Measurements from ENCODE around the gene LIMD2.

The LIMD2 gene

DNA sequence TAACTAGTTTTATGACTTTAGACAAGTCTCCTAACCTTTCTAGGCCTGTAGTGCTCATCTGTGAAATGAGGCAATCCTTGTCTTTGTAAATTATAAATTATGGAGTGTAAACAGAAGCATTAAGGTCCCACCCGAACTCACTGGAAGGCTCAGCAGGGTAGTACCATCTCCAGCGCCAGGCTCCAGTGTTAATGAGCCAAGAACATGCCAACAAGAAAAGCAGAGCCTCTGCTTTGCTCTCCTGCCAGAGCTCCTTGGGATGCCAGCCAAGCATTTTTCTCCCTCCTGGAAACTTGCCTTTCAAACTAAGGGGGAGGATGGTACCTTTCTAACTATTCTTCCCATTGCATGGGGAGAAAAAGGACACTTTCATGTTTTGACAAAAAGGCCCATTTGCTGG lies 14.9 kb downstream of the LIMD2 start:
- DNase-seq (ENCODE audit: low read depth in 1 of 2, low spot score in 1 of 2): no peak

DNA sequence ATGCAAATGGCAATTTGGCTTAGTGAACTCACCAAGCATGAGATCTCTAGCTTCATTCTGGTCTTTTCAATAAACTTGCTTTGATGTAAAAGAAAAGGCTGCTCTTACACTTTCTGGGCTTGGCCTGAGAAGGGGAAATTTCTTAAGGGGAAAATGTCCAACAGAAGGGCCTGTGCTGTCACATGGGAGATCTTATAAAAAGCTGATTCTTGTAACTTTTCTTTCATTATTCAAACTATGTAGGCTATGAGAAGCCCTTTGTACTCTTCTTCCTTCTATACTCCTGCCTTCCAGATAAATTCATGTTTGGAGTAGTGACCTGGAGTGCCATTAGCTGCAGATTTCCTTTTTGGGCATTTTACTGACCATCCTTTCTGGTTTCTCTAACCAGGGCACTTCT lies 16.9 kb downstream of the LIMD2 start:
- DNase-seq (ENCODE audit: low read depth in 1 of 2, low spot score in 1 of 2): no peak

DNA sequence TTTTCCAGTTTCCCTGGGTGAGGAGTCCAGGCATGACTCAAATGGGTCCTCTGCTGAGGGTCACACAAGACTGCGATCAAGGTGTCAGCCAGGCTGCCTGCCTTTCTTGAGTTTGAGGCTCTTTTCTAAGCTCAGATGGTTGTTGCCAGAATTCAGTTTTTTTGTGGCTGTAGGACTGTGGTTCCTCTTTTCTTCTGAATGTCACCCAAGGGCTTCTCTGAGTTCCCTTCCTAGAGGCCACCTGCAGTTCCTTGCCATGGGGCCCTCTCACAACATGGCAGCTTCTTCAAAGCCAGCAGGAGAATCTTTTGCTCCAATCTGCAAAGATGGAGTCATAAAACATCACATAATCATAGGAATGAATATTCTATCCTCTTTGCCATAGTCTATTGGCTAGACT lies 17.5 kb downstream of the LIMD2 start:
- no peak for DNase-seq (ENCODE audit: low read depth in 1 of 2, low spot score in 1 of 2)

DNA sequence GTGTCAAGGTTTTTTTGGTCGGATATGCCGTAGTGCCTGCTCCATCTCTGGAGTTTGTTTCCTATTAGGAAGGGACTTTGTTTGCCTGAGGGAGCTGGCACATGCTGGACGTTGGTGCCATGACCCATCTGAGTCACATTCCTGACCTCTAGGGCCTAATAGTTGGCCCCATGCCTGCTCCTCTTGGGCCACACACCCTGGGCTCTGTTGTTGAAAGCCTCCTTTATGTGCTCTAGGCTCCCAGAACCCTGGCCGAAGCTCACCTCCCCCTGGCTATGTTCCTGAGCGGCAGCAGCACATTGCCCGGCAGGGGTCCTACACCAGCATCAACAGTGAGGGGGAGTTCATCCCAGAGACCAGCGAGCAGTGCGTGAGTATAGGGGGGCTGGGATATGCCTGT lies 18.4 kb downstream of the LIMD2 start:
- DNase-seq (ENCODE audit: low read depth in 1 of 2, low spot score in 1 of 2): no peak

DNA sequence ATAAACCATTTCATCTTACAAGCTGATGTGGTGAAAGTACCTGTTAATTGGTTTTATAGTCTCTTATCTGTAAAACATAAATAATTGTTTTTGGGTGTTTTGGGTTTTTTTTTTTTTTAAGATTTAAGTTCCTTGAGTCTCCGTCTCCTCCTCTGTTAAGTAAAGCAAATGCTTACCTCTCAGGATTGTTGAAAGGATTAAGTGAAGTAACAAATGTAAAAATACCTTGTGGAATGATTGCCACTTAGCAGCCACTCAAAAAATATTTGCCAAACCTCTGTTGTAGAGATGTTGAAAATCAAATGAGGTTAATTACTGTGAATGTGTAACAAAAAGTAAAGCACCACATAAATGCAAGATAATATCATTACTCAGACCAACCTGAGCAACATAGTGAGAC lies 19.2 kb downstream of the LIMD2 start:
- DNase-seq (ENCODE audit: low read depth in 1 of 2, low spot score in 1 of 2): no peak

DNA sequence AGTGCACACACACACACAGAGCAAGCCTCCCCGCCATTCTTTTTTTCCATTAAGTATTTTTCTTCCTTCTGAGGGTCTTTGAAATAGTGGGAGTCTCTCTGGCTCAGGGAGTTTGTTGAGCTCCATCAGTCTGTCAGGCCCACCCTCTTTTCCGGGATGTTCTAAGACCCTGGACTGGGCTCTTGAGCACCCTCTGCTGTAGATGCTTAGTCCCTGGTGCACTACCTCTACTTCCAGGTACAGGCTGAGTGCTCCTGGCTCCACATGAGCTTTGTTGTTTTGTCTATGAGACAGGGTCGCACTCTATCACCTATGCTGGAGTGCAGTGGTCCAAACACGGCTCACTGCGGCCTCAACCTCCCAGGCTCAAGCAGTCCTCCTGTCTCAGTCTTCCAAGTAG lies 20.7 kb downstream of the LIMD2 start:
- DNase-seq (ENCODE audit: low read depth in 1 of 2, low spot score in 1 of 2): no peak

DNA sequence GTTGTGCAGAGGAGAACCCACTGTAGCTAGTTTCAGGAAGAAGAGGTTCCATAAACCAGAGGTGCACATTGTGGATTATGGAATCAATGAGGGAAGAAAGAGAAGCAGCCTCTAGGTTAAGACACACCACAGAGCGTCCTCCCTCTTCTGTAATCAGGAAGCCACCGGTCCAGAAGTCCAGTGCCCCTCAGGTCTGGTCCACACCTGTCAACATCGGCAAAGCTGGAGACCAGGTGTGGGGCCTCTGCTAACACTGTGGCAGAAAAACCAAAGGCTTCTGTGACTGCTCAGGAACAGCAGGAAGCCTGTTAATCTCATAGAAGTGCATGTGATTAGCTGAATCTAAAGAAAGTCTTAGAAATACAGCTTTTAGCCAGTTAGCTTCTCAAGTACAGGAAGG lies 23.3 kb downstream of the LIMD2 start:
- no peak for DNase-seq (ENCODE audit: low read depth in 1 of 2, low spot score in 1 of 2)

DNA sequence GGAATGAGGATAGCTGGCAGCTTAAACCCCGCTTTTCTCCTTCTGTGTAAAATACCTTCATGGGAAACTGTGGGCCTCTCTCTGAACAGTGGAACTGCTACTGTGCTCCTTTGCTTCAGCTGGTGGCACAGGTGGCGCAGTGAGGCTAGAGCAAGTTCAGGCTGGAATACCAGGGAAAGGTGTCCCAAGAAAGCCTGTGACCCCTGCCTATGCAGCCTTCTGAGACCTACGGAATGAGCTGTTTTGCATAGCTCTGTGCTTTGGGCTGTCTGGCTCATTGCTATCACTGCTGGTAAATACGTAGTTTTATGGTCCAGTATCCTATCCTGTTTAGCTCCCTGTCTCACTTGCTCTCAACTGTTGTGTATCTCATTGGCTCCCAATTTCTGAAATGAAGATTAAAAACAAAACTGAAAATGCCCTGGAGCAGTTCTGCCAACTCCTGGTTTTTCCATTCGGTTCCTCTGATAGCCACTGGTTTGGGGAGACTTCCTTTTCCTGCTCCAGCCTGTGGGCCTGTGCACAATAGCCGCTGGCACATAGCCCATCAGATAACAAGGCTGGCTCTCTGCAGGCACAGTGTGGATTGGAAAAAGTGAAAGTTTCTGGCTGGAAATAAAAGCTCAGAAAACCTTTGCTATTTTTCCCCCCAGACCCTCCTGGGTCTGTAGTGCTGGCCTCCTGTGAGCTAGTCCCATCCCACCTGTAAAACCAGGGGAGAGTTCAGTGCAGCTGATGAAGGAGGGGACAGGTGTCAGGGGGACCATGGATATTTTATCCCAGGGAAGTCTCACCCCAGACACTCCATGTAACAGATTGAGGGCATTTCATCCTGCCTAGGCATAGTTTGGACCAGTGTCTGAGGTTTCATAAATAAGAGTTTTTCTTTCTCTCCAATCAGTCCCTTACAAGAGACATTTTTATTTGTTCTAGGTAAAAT lies 24.0 kb downstream of the LIMD2 start:
- no peak for DNase-seq (ENCODE audit: low read depth in 1 of 2, low spot score in 1 of 2)

DNA sequence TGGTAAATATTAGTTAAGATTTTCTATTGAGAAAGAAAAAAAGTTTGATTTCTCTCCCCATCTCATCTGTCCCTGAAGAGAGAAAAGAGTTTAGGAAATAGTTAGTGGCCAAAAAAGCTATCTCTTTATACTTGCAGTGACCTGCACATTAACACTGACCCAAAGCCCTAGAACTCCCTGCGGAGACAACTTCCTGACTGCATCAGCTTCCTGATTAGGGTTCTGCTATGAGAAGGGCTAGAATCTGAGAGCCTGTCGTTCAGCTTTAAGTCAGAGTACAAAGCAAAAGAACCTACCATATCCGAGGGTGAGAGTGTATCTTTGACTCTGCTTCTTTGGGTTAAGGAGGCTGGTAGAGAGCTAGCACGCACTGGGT lies 24.7 kb downstream of the LIMD2 start:
- DNase-seq (ENCODE audit: low read depth in 1 of 2, low spot score in 1 of 2): no peak

DNA sequence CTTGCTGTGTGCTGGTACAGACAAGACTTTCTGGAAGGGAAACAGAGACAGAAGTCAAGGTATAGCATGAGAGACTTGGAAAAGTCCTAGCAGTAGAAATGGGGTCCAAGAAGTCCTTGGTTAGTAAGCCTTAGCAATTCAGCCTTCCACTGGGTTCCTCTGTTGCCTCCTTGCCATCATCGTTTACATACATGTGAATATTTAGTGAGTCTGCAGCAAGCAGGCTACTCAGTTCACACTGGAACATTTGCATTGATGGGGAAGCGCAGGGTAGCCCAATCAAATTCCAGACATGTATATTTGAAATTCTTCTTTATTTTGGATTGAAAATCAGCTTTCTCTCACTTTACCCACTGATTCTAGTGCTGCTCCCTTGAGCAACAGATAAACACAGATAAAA lies 27.1 kb downstream of the LIMD2 start:
- no peak for DNase-seq (ENCODE audit: low read depth in 1 of 2, low spot score in 1 of 2)

DNA sequence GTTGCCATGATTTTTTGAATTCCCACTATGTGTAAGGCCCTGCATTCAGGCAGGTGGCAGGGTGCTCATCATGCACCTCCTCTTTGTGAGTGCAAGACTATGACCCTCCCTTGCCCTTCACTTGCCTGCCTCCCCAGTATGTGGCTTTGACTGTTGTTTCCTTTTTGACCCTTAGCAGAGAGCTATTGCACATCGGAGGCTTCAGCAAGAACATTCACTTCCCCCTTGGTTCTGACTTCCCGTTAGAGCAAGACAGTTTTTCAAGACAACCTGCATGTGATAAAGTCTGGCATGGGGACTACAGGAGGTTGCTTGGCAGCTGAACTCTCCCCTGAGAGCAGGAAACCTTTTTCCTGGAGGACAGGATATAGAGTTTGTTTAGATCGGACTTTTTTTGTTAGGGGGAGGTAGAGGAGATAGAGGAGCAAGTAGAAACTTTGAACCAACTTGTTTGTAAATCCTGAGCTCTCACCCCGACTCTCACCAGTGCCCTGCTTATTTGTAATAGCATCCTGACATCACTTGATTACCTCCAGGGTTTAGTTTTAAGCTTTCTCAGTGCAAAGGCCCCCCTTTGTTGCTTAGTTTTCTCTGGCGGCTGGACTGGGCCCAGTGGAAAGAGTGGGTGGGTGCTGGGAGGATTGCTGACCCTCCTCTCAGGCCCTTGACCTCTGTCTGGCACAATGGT lies 34.3 kb downstream of the LIMD2 start:
- DNase-seq (ENCODE audit: low read depth in 1 of 2, low spot score in 1 of 2): no peak

DNA sequence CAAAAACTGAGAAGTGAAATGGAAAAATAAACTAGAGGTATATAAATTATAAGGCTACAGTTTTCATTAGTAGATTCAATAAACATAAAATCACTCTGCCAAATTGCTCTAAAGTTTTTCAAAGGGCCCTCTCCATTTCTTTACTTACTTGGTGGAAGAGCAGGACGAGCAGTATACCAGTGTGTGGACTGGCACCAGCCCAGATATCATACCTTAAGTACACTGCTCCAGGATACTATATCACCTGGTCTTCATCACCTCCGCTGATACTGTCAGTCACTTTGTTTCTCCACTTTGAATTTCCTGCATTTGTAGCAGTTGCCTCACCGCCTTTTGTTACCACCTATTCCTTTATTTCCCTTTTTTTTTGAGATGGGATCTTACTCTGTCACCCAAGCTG lies 40.1 kb downstream of the LIMD2 start:
- no peak for DNase-seq (ENCODE audit: low read depth in 1 of 2, low spot score in 1 of 2)

DNA sequence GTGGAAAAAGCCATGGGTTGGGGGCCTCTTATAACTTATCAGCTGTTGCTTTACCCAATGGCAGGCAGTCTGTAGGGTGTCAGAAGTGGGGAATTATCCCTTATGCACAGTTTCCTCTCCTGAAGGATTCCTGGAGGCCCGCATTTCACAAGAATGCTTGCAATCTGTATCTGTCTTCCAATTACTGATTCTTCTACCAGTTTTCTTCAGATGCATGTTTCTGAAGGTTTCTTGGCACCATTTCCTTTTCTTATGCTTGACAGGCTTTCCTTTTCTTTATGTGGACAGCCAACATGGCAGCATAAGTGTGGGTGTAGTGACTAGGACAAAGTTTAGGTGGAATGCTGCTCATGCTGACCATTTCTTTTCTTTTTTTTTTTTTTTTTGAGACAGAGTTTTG lies 41.6 kb downstream of the LIMD2 start:
- DNase-seq (ENCODE audit: low read depth in 1 of 2, low spot score in 1 of 2): no peak

DNA sequence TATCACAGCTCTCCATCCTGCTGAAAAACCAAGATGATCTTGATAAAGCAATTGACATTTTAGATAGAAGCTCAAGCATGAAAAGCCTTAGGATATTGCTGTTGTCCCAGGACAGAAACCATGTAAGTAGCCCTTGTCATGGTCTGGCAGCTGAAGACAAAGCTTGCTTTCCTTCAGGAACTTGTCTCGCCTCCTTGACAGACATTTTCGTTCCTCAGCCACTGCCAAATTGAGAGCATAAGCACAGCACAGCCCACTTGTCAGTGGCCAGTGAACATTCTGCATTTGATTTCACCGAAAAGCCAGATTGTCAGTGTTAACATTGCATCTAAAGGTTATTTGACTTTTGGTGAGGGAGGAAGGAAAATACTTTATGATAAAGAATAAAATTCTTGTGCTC lies 42.1 kb downstream of the LIMD2 start:
- DNase-seq (ENCODE audit: low read depth in 1 of 2, low spot score in 1 of 2): no peak

DNA sequence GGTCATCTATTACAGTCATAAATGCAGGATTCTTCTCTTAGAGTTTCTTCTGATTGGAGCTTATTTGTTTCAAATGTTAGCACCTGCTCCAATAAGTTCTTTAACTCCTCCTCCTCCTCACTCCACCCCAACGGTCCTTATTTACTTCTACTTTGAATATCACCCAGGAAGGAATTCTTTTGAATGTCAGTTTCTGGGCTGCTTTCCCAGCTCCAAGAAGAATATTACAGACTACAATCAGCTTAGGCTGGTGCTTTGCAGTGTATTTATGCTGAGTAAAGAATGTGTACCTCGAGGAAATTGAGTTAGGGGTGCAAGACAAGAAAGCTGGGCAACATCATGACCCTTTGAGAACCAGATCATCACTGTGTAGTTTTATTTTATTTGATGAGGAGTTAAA lies 46.9 kb downstream of the LIMD2 start:
- no peak for DNase-seq (ENCODE audit: low read depth in 1 of 2, low spot score in 1 of 2)

DNA sequence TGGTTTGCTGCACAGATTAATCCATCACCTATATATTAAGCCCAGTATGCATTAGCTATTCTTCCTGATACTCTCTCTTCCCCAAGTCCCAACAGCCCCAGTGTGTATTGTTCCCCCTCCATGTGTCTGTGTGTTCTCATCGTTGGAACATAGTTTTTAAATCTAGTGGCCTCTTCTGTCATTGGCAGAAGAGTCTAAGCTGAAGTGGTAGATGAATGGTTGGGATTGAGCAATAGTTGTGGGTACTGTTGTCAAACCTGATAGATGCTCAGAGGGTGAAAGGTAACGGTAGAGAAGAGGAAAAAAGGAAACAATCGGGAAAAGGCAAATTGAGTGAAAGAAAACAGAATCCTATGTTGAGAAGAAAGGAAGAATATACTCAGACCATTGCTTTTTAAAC lies 47.8 kb downstream of the LIMD2 start:
- DNase-seq (ENCODE audit: low read depth in 1 of 2, low spot score in 1 of 2): no peak

DNA sequence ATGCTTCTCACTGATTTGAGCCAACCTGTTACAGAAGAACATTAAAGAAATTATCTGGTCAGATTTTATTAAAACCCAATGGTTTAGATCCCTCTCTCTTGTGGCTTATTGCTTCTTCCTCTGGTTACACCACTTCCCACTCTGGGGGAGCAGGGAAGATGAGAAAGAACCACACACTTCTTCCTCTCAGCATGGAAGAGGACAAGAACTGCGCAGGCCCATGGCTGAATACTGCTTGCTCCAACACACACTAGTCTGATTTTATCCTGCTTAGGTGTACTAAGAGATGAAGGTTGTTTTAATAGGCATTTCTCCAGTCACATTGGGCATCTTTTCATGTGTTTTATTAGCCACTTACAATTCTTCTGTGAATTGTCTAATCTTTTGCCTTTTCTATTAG lies 50.1 kb downstream of the LIMD2 start:
- no peak for DNase-seq (ENCODE audit: low read depth in 1 of 2, low spot score in 1 of 2)

DNA sequence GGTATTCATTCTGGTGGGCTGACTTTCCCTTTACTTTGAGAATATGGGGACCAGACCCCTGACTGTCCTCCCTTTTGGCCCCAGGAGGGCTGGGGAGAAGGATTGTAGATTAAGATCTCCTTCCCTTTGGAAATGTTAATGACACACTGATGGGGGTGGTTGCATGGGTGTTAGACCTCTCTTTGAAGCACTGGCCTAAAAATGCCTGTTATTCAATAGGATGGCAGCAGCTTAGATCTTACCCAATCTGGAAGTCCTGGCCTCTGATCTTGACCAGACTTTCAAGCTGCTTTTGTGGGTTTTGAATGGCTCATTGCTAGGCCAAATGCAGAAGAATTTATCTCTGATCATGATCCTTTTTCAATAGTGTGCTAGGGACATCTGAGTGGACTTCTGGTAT lies 52.0 kb downstream of the LIMD2 start:
- no peak for DNase-seq (ENCODE audit: low read depth in 1 of 2, low spot score in 1 of 2)

DNA sequence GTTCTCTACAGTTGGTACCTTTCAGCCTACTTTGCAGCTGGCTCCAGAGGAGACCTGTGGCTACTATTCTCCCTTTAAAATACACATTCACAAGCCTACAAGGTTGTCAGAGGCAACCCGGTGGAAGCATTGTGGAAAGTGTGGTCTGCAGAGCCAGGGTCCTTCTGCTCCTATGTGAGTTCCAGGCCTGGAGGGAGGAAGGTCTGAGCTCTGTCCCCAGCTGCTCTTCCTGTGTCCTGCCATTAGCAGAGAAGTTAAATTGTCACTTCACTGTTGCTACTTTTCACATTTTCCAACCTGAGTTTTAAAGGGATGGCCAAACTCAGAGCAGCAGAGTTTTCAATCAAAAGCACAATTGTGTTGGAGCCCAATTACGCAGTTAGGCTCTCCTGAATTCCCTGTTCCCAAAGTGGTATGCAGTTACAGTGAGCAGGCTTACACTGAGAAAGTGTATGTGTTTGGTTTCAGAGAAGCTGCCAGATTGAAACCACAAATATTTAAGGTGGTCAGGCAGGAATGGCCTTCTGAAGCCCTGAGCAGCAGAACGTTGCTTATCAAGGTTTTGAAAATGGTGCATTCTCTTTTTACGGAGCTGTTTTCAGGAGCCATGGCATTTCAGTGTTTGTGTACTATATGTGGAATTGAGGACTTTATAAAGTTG lies 52.7 kb downstream of the LIMD2 start:
- no peak for DNase-seq (ENCODE audit: low read depth in 1 of 2, low spot score in 1 of 2)

DNA sequence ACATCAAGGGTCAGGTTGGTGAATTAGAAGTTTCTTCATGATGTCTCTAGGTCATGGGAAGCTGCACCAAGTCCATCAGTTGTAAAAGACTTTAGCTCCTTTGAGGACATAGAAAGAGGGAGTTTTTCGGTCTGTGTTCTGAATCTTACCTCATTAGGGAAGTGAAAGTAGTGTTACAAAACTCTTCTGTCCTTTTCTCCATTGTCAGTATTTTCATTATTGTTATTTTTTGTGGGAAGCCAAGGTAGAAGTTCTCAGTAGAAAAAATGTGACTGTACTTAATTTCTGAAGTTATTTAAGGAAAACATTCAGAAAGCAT lies 53.5 kb downstream of the LIMD2 start:
- no peak for DNase-seq (ENCODE audit: low read depth in 1 of 2, low spot score in 1 of 2)
